ENCODE data around the gene MAG. TPM values are rescaled to one million over a fixed set of nuclear protein-coding genes. Genes with fewer than 3 reads are reported as not detected.

Gene MAG
- total and polyA plus RNA-seq, 9 of the 15 experiments (the other 6 are each of a cell fraction or from before 2014, with no cell fraction given) = 0.11 to 10.0 (median 1.6) TPM

DNA sequence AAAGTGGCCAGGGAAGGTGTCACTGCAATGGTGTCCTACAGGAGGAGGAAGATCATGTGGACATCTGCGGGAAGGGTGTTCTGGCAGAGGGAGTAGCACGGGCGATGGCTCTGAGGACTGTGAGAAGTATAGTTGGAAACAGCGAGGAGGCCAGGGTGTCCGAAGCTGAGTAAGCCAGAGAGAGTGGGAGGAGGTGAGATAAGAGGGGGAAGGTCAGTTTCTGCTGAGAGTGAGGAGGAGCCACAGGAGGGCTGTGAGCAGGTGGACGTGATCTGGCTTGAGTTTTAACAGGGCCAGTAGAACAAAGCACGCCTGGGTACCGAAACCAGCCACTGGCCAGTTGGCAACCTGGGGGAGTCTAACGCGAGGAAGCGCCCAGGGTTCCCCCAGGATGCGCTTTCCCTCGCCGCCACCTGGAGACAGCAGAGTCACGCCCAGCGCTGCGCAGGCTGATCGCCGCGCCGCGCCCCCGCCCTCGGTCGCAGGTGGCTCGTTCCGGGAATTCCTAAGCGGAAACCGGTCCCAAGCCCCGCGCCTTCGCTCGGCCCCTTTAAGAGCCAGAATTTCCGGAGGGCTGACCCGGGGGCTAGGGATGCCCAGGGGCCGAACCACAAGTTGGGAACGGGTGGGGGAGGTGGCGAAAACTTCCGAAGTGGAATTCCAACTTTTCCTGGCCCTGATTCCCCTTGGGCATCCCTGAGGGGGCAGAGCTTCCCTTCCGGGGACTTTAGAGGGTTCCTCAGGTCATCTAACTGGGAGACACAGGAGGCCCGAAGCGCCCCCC lies 44.2 kb upstream of the MAG start (continued):
- TF ChIP-seq THAP12 (CRISPR knock-in tag; IDR thresholded peaks at IDR 0.05) = no peak
- TF ChIP-seq, protein P1, sequence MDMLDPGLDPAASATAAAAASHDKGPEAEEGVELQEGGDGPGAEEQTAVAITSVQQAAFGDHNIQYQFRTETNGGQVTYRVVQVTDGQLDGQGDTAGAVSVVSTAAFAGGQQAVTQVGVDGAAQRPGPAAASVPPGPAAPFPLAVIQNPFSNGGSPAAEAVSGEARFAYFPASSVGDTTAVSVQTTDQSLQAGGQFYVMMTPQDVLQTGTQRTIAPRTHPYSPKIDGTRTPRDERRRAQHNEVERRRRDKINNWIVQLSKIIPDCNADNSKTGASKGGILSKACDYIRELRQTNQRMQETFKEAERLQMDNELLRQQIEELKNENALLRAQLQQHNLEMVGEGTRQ (CRISPR knock-in tag; IDR thresholded peaks at IDR 0.05) = no peak; the same call in 1 of the 2 replicates
- TF ChIP-seq TCFL5 (CRISPR knock-in tag; conservative IDR thresholded peaks at IDR 0.05) = no peak
- TF ChIP-seq CEBPZ (IDR thresholded peaks at IDR 0.05; ENCODE audit: borderline replicate concordance, low read depth, low read length) = no peak
- TF ChIP-seq ZNF239 (CRISPR knock-in tag; IDR thresholded peaks at IDR 0.05) = no peak
- no peak for TF ChIP-seq GABPB2 (CRISPR knock-in tag; conservative IDR thresholded peaks at IDR 0.05)
- no peak for TF ChIP-seq ZNF384 (IDR thresholded peaks at IDR 0.05; ENCODE audit: low read depth, low read length)
- no peak for TF ChIP-seq KLF1 (tag; IDR thresholded peaks at IDR 0.05)
- peak; percentile 45; the same call in 1 of the 2 replicates for TF ChIP-seq MTA1 (IDR thresholded peaks at IDR 0.05; ENCODE audit: borderline replicate concordance)
- TF ChIP-seq TAF15 (IDR thresholded peaks at IDR 0.05; ENCODE audit: low read depth, low read length) = no peak
- TF ChIP-seq ZFP36 (IDR thresholded peaks at IDR 0.05; ENCODE audit: low read depth, low read length, partially characterized antibody) = peak; percentile 33
- TF ChIP-seq C11orf30 (IDR thresholded peaks at IDR 0.05; ENCODE audit: low read depth) = no peak
- TF ChIP-seq ZNF41 (CRISPR knock-in tag; conservative IDR thresholded peaks at IDR 0.05) = no peak
- TF ChIP-seq KDM5B (IDR thresholded peaks at IDR 0.05; ENCODE audit: insufficient replicate concordance, low read depth, low read length) = no peak
- TF ChIP-seq, protein P2, sequence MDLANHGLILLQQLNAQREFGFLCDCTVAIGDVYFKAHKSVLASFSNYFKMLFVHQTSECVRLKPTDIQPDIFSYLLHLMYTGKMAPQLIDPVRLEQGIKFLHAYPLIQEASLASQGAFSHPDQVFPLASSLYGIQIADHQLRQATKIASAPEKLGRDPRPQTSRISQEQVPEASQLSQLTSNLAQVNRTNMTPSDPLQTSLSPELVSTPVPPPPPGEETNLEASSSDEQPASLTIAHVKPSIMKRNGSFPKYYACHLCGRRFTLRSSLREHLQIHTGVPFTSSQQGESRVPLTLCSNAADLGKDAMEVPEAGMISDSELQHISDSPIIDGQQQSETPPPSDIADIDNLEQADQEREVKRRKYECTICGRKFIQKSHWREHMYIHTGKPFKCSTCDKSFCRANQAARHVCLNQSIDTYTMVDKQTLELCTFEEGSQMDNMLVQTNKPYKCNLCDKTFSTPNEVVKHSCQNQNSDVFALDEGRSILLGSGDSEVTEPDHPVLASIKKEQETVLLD (IDR thresholded peaks at IDR 0.05) = no peak; the same call in 1 of the 2 replicates
- peak; percentile 83 for TF ChIP-seq CXXC5 (CRISPR knock-in tag; IDR thresholded peaks at IDR 0.05)
- TF ChIP-seq PHB (CRISPR knock-in tag; IDR thresholded peaks at IDR 0.05) = no peak
- TF ChIP-seq, protein P3, sequence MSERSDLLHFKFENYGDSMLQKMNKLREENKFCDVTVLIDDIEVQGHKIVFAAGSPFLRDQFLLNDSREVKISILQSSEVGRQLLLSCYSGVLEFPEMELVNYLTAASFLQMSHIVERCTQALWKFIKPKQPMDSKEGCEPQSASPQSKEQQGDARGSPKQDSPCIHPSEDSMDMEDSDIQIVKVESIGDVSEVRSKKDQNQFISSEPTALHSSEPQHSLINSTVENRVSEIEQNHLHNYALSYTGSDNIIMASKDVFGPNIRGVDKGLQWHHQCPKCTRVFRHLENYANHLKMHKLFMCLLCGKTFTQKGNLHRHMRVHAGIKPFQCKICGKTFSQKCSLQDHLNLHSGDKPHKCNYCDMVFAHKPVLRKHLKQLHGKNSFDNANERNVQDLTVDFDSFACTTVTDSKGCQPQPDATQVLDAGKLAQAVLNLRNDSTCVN (CRISPR knock-in tag; IDR thresholded peaks at IDR 0.05) = 0 out of 2 replicates have a peak, but pooled peaks have one; percentile 25
- TF ChIP-seq ZNF311 (CRISPR knock-in tag; IDR thresholded peaks at IDR 0.05) = no peak

Data from K562 (cell line).